Measurements from ENCODE around the gene AJM1. TPM values are rescaled to one million over a fixed set of nuclear protein-coding genes. Genes with fewer than 3 reads are reported as not detected.
A peak's percentile ranks its signal among the peaks of the same experiment; 100 is the strongest.
"Not testable (repeated sequence)": the region's sequence is repeated elsewhere in the genome, so short reads cannot be mapped to it uniquely, and the experiment has no call there.

The AJM1 gene
- total RNA-seq, 2 experiments from 2014 or later: 2.4 to 5.1 TPM

DNA sequence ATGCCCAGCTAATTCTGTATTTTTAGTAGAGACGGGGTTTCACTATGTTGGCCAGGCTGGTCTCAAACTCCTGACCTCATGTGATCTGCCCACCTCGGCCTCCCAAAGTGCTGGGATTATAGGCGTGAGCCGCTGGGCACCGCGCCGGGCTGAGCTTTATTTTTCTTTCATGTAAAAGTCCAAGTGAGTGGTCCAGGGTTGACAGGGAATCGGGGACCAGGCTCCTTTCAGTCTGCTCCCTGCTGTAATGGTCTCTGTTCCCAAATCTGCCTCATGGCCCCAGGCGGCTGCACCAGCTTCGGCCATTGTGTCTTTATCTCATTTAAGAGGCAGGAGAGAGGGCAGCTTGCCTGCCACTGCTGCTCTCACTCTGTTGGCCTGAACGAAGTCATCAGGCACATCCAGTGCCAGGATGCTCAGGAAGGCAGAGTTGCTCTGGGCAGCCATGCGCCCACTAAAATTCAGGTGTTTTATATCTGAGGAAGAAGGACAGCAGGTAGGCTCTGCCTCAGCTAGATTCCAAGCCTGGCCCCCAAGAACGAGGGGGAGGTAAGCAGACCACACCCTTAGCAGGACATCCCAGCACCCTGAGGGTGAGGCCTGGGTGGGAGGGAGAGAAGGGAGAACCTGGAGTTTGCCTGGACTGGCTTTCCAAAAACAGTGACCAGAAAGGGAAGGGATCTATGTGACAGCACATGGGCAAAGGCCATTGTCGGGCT, 47.8 kb upstream of the AJM1 start:
- Histone ChIP-seq H3K79me2 (ENCODE audit: insufficient read depth, low read depth, low read length) (no peaks in the 10 kb centered on the region), H3K9me2 (ENCODE audit: insufficient read depth, low read length) (no peaks in the 10 kb centered on the region), H3K4me1 (ENCODE audit: insufficient read depth, low read length, poor library complexity, severe bottlenecking) (peaks cover 40% of the 10 kb centered on the region), H3K27ac (ENCODE audit: low read depth, low read length, poor library complexity, severe bottlenecking) (no peak overlapping the region), H3K4me3 (ENCODE audit: low read depth, low read length, poor library complexity, severe bottlenecking) (no peak overlapping the region), H4K20me1 (ENCODE audit: insufficient read depth, low read length) (no peaks in the 10 kb centered on the region), H3K36me3 (ENCODE audit: insufficient read depth, low read length) (no peaks in the 10 kb centered on the region), H2AFZ (ENCODE audit: low read length) (no peak overlapping the region), H3K4me2 (ENCODE audit: low read length) (no peak overlapping the region), H3K9me3 (ENCODE audit: low read length) (no peaks in the 10 kb centered on the region)
- intact Hi-C loops (cut with micrococcal nuclease; ENCODE audit: unreplicated experiment): no loop called here
- POLR2A ChIA-PET: interaction anchor here (1.8 kb wide), 1 partner anchor 13 kb away, joined by 5 read pairs; the partner anchor contains the start of gene RABL6
- BruUV-seq (replicated peaks): no TSS peak
- no peak for DNase-seq (ENCODE audit: low spot score)
- CTCF ChIA-PET (ENCODE audit: unreplicated experiment): no interaction called here
- TF ChIP-seq, protein P1, sequence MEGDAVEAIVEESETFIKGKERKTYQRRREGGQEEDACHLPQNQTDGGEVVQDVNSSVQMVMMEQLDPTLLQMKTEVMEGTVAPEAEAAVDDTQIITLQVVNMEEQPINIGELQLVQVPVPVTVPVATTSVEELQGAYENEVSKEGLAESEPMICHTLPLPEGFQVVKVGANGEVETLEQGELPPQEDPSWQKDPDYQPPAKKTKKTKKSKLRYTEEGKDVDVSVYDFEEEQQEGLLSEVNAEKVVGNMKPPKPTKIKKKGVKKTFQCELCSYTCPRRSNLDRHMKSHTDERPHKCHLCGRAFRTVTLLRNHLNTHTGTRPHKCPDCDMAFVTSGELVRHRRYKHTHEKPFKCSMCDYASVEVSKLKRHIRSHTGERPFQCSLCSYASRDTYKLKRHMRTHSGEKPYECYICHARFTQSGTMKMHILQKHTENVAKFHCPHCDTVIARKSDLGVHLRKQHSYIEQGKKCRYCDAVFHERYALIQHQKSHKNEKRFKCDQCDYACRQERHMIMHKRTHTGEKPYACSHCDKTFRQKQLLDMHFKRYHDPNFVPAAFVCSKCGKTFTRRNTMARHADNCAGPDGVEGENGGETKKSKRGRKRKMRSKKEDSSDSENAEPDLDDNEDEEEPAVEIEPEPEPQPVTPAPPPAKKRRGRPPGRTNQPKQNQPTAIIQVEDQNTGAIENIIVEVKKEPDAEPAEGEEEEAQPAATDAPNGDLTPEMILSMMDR (conservative IDR thresholded peaks at IDR 0.05; ENCODE audit: low read length): no peak
- TF ChIP-seq EZH2phosphoT487 (IDR thresholded peaks at IDR 0.05; ENCODE audit: borderline replicate concordance, low read depth, low read length): no peak

DNA sequence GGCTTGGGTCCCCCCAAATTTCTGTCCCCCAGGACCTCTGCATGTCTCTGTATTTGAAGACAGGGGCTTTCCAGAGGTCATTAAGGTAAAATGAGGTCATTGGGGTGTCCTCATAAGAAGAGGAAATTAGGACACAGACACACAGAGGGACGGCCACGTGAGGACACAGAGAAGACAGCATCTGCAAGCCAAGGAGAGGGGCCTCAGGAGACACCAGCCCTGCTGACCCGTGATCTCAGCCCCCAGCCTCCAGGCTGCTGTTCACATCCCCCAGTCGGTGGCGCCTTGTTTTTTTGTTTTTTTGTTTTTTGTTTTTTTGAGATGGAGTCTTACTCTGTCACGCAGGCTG, 47.3 kb upstream of the AJM1 start:
- no peak for TF ChIP-seq EZH2phosphoT487 (IDR thresholded peaks at IDR 0.05; ENCODE audit: borderline replicate concordance, low read depth, low read length)
- TF ChIP-seq, protein P1 (conservative IDR thresholded peaks at IDR 0.05; ENCODE audit: low read length): no peak
- Histone ChIP-seq H3K4me1 (ENCODE audit: insufficient read depth, low read length, poor library complexity, severe bottlenecking) (peaks cover 45% of the 10 kb centered on the region), H2AFZ (ENCODE audit: low read length) (no peak overlapping the region), H4K20me1 (ENCODE audit: insufficient read depth, low read length) (no peaks in the 10 kb centered on the region), H3K79me2 (ENCODE audit: insufficient read depth, low read depth, low read length) (no peaks in the 10 kb centered on the region), H3K4me3 (ENCODE audit: low read depth, low read length, poor library complexity, severe bottlenecking) (no peak overlapping the region), H3K9me2 (ENCODE audit: insufficient read depth, low read length) (no peaks in the 10 kb centered on the region), H3K27ac (ENCODE audit: low read depth, low read length, poor library complexity, severe bottlenecking) (no peak overlapping the region), H3K9me3 (ENCODE audit: low read length) (no peaks in the 10 kb centered on the region), H3K36me3 (ENCODE audit: insufficient read depth, low read length) (no peaks in the 10 kb centered on the region), H3K4me2 (ENCODE audit: low read length) (no peak overlapping the region)
- ChIA-PET POLR2A (no interaction called here), CTCF (ENCODE audit: unreplicated experiment) (no interaction called here)
- DNase-seq (ENCODE audit: low spot score): no peak
- no TSS peak for BruUV-seq (replicated peaks)
- intact Hi-C loops (cut with micrococcal nuclease; ENCODE audit: unreplicated experiment): no loop called here

DNA sequence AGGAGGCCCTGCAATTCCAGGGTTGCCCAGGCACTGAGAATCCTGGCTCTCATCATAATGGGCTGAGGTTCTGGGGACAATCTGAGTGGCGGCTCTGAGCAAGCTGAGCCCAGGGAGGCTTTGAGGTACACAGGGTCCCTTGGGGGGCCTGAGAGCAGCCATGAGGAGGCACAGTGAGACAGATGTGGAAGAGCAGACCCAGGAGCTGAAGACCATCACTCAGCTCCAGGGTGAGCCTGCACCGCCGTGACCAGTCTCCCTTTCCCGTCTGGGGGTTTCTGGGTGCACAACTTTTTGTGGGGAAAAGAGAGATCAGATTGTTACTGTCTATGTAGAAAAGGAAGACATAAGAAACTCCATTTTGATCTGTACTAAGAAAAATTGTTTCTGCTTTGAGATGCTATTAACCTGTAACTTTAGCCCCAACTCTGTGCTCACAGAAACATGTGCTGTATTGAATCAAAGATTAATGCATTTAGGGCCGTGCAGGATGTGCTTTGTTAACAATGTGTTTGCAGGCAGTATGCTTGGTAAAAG, 46.0 kb upstream of the AJM1 start, which contains the start of gene CCDC183:
Gene CCDC183, plus strand, starts transcription at position 101 of the 537 bp plus-strand sequence. Its CDS starts 60 bp downstream, at position 161.
- BruUV-seq (replicated peaks): no TSS peak
- intact Hi-C loops (cut with micrococcal nuclease; ENCODE audit: unreplicated experiment): no loop called here
- Histone ChIP-seq H3K36me3 (ENCODE audit: insufficient read depth, low read length) (no peaks in the 10 kb centered on the region), H3K27ac (ENCODE audit: low read depth, low read length, poor library complexity, severe bottlenecking) (peak within 1 kb of the TSS; percentile 71), H3K4me1 (ENCODE audit: insufficient read depth, low read length, poor library complexity, severe bottlenecking) (peaks cover 50% of the 10 kb centered on the region), H2AFZ (ENCODE audit: low read length) (no peak within 1 kb of the TSS), H3K9me2 (ENCODE audit: insufficient read depth, low read length) (no peaks in the 10 kb centered on the region), H3K4me3 (ENCODE audit: low read depth, low read length, poor library complexity, severe bottlenecking) (no peak within 1 kb of the TSS), H3K4me2 (ENCODE audit: low read length) (peak within 1 kb of the TSS; percentile 67), H4K20me1 (ENCODE audit: insufficient read depth, low read length) (no peaks in the 10 kb centered on the region), H3K9me3 (ENCODE audit: low read length) (no peaks in the 10 kb centered on the region), H3K79me2 (ENCODE audit: insufficient read depth, low read depth, low read length) (no peaks in the 10 kb centered on the region)
- ChIA-PET POLR2A (interaction anchor here (0.7 kb wide), 1 partner anchor 258 kb away, joined by 4 read pairs; no protein-coding TSS in a partner anchor), CTCF (ENCODE audit: unreplicated experiment) (interaction anchor here (0.9 kb wide), 1 partner anchor 233 kb away, joined by 3 read pairs; no protein-coding TSS in a partner anchor)
- DNase-seq (ENCODE audit: low spot score): no peak
- no peak for TF ChIP-seq EZH2phosphoT487 (IDR thresholded peaks at IDR 0.05; ENCODE audit: borderline replicate concordance, low read depth, low read length)
- TF ChIP-seq, protein P1 (conservative IDR thresholded peaks at IDR 0.05; ENCODE audit: low read length): no peak

DNA sequence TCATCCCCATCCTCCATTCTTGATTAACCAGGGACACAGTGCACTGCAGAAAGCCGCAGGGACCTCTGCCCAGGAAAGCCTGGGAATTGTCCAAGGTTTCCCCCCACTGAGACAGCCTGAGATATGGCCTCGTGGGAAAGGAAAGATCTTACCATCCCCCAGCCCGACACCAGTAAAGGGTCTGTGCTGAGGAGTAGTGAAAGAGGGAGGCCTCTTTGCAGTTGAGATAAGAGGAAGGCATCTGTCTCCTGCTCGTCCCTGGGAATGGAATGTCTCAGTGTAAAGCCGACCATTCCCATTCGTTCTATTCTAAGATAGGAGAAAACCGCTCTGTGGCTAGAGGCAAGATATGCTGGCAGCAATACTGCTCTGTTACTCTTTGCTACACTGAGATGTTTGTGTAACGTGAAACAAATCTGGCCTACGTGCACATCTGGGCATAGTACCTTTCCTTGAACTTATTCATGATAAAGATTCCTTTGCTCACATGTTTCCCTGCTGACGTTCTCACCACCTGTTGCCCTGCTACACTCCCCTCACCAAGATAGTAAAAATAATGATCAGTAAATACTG, 45.4 kb upstream of the AJM1 start:
- H3K36me3 ChIP-seq (ENCODE audit: insufficient read depth, low read length); H4K20me1 ChIP-seq (ENCODE audit: insufficient read depth, low read length); BruUV-seq (replicated peaks); H3K9me3 ChIP-seq (ENCODE audit: low read length); POLR2A ChIA-PET; H3K4me3 ChIP-seq (ENCODE audit: low read depth, low read length, poor library complexity, severe bottlenecking); DNase-seq (ENCODE audit: low spot score); intact Hi-C loops (cut with micrococcal nuclease; ENCODE audit: unreplicated experiment); CTCF ChIA-PET (ENCODE audit: unreplicated experiment); H3K79me2 ChIP-seq (ENCODE audit: insufficient read depth, low read depth, low read length); H3K9me2 ChIP-seq (ENCODE audit: insufficient read depth, low read length); H2AFZ ChIP-seq (ENCODE audit: low read length): not testable (repeated sequence)
- Histone ChIP-seq H3K4me1 (ENCODE audit: insufficient read depth, low read length, poor library complexity, severe bottlenecking) (peaks cover 52% of the 10 kb centered on the region), H3K27ac (ENCODE audit: low read depth, low read length, poor library complexity, severe bottlenecking) (peak overlapping the region; percentile 71), H3K4me2 (ENCODE audit: low read length) (peak overlapping the region; percentile 67; the same call in 1 of the 2 replicates)

Measured in OCI-LY7 (cell line).